GM13977 (cell line): Measurements from ENCODE around the gene GLS.

ENCODE experiments used
- DNase-seq: peaks from one replicate; pipeline ENCODE4 v3.0.0; 2012; ENCODE audit warnings: low spot score
- CTCF ChIP-seq: IDR thresholded peaks from 2 replicates; pipeline ENCODE4 v1.5.1; 2012; ENCODE audit warnings: mild to moderate bottlenecking, control low read depth; ENCODE audit not compliant: insufficient read depth; ENCODE audit errors: extremely low read depth, missing control alignments
- in situ Hi-C: fragments of 300-500 bp; cut with MboI; formaldehyde crosslinking; loops from one replicate; pipeline ENCODE4 v1.12.0; 2022; ENCODE audit warnings: low sequenced_read_pairs, low pct_unique_long_range_greater_than_20kb, mixed read lengths, inconsistent platforms; ENCODE audit not compliant: unreplicated experiment

Gene GLS

DNA sequence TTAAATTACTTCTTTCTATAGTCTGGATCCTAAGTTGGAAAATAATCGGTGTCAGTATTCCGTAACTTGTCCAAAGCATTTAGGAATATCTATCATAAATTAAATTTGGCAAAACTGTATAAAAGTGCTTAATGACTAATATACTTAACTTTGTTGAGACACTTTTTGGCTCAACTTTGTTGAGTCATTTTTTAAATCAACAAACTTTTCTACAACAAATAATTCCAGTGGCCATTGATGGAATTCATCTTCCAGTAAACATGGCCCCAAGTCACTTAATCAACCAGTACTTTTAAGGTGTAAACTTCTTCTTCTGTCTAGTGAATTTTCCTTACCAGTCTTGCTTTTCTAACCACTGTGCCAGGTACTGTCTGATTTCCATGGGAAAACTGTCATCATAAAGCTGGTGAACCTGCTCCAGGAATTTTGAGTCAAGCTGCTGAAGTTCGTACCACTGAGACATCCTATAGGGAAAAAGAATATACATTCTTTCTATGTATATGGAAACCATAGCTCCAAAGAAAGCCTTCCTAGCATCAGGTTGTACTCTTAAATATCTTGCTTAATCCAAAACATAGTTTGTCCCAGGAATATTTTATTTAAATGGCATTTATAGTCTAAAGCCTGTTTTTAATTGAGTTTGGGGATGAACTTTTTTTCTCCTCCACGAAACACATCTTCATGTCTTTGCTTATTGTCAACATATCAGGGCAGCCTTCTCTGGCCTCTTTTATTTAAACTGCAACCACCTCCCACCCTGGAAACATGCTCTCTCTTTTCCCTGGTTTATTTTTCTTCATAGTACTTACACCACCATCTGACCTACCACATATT, 129.1 kb downstream of the GLS start:
- no peak for TF ChIP-seq CTCF
- DNase-seq: no peak
- in situ Hi-C loops: no loop called here

DNA sequence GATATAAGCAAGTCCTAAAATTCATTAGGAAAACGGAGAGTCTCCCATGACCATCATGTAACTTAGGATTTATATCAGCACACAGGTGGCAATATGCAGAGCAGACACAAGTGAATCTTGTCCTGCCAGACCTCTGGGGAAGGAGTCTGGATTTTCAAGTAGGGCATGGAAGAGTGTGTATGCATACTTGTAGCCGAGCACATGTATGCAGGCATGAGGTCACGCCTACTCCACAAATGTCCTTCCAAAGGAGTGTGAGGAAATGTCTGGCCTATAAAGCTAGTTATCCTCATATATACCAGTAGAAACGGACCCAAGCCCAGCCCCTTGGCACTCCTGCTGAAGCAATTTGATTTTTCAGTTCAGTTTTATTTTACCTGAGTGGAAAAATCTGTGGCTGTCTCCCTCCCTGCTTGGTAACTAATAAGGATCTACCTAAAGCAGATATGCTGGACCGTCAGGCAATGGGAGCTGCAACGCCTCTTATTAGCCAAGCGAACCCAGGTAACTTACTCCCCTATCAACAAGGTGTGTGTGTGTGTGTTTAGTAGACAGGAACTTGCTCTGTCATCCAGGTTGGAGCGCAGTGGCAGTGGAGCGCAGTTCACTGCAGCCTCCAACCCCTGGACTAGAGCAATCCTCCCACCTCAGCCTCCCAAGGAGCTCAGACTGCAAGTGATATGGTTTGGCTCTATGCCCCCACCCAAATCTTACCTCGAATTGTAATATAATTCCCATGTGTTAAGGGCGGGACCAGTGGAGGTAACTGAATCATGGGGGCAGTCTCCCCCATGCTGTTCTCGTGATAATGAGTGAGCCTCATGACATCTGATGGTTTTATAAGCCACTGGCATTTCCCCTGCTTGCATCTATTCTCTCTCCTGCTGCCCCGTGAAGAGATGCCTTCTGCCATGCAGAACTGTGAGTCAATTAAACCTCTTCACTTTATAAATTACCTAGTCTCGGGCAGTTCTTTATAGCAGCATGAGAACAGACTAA, 130.6 kb downstream of the GLS start:
- in situ Hi-C loops: no loop called here
- no peak for TF ChIP-seq CTCF
- DNase-seq: no peak

- in situ Hi-C loops: no loop called here
- no peak for DNase-seq
- TF ChIP-seq CTCF: no peak
Observed at GRCh38 chr2:191012346-191012745, 131.7 kb downstream of the GLS start.

GRCh38 chr2:191012845-191013681, 132.4 kb downstream of the GLS start:
- TF ChIP-seq CTCF: no peak
- in situ Hi-C loops: no loop called here
- DNase-seq: no peak

DNA sequence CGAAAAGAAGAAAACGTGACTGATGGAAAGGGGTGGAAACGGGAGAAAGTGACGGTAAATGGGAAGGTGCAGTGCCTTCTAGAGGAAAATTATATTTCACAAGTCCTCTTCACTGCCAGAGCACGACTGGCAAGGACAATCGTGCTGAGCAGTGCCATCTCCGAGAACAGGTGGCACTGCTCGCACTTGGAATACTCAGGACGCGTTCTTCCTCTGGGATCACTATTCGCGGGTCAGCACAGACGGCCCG, 133.0 kb downstream of the GLS start:
- TF ChIP-seq CTCF: no peak
- DNase-seq: no peak
- in situ Hi-C loops: no loop called here
